Bronchial epithelial cell (primary cell): ENCODE measurements around the gene CAMKK2. TPM values are rescaled to one million over a fixed set of nuclear protein-coding genes. Genes with fewer than 3 reads are reported as not detected.

Experiments
- DNase-seq: peaks from one replicate; pipeline ENCODE4 v3.0.0-alpha.2; 2010; ENCODE audit warnings: low read depth
- FAIRE-seq: peaks from 2 replicates; lab custom pipeline; 2011; peaks lifted over from hg19 to GRCh38; lab: Jason Lieb, UNC
- H3K27me3 ChIP-seq: 2 replicates; pipeline ENCODE4 v1.5.1; 2011; ENCODE audit warnings: low read length; ENCODE audit not compliant: control insufficient read depth, insufficient read depth
- H3K36me3 ChIP-seq: 2 replicates; pipeline ENCODE4 v1.5.1; 2011; ENCODE audit warnings: low read length; ENCODE audit not compliant: control insufficient read depth, insufficient read depth
- H3K4me3 ChIP-seq: 2 replicates; pipeline ENCODE4 v1.5.1; 2011; ENCODE audit warnings: mild to moderate bottlenecking, low read depth, low read length, control low read depth
- total RNA-seq: library from RNA; depleted of rRNA; stranded (reverse); fragments of >200 nt; gene quantifications from 2 replicates; pipeline ENCODE4 v1.2.1, GENCODE V29; 2014
- TF ChIP-seq, protein P1 (sequence below): IDR thresholded peaks from 2 replicates; pipeline ENCODE4 v1.5.1; 2011; ENCODE audit warnings: mild to moderate bottlenecking, moderate library complexity, low read length, control low read depth, inconsistent platforms; ENCODE audit not compliant: insufficient read depth, severe bottlenecking

The CAMKK2 gene
- total RNA-seq, 1 donor from 2014 or later, result 11.1 TPM

DNA sequence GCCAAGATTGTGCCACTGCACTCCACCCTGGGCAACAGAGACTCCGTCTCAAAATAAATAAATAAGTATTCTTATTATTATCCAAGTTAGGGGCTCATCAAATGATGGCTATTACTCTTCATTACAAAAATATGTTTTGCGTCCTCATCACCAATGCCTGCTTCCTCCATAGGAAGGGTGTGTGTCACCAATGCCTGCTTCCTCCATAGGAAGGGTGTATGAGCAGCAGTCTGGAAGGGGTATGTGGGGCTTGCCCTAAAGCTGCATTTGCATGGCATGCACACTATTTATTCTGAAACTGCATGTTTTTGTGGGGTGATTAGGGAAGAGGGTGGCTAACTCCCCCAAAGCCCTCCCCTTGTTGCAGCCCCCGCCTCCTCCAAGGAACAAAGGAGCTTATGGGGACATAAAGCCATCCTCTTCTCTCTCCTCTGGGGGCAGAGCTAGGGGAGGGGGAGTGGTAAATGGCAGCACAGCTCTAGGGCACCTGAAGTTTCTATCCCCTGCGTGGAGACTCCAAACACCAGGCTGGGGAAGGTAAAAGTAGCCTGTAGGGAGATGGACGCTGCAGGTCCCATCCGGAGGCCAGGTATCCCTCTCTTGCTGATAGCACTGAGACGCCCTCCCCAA is 1.3 kb downstream of the CAMKK2 start:
- DNase-seq (no peak), FAIRE-seq (no peak)
- TF ChIP-seq, protein P1, sequence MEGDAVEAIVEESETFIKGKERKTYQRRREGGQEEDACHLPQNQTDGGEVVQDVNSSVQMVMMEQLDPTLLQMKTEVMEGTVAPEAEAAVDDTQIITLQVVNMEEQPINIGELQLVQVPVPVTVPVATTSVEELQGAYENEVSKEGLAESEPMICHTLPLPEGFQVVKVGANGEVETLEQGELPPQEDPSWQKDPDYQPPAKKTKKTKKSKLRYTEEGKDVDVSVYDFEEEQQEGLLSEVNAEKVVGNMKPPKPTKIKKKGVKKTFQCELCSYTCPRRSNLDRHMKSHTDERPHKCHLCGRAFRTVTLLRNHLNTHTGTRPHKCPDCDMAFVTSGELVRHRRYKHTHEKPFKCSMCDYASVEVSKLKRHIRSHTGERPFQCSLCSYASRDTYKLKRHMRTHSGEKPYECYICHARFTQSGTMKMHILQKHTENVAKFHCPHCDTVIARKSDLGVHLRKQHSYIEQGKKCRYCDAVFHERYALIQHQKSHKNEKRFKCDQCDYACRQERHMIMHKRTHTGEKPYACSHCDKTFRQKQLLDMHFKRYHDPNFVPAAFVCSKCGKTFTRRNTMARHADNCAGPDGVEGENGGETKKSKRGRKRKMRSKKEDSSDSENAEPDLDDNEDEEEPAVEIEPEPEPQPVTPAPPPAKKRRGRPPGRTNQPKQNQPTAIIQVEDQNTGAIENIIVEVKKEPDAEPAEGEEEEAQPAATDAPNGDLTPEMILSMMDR, result no peak
- Histone ChIP-seq H3K27me3 (no peaks in the 10 kb centered on the region), H3K4me3 (peak overlapping the region; percentile 95), H3K36me3 (peaks cover 2% of the 10 kb centered on the region)

DNA sequence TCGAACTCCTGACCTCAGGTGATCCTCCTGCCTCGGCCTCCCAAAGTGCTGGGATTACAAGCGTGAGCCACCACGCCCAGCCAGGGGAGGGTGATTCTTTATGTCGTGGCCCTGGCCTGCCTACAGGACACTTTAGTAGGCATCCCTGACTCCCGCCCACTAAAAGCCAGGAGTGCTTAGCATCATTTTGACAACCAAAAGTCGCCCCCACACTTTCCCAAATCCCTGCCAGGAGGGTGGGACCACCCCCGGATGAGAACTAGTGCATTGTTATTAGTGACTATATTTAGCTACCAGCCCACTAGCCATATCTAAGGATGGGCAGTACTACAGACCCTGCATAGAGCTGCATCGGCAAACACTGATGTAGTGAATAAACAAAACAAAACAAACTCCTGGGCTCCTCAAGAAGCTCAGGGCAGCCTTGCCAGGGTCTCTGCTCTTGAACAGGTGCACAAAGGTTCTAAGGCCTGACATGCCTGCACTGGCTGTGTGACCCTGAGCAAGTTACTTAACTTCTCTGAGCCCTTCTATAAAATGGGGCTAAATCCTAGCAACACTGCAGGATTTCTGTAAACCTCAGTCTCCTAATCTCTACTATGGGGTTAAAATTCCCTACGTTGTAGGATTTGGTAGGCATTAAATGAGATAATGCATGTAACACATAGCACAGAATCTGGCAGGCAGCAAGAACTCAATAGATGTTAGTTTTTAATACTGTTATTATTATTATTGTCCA is 2.2 kb downstream of the CAMKK2 start:
- DNase-seq, result no peak
- H3K4me3 ChIP-seq, result no peak overlapping the region

DNA sequence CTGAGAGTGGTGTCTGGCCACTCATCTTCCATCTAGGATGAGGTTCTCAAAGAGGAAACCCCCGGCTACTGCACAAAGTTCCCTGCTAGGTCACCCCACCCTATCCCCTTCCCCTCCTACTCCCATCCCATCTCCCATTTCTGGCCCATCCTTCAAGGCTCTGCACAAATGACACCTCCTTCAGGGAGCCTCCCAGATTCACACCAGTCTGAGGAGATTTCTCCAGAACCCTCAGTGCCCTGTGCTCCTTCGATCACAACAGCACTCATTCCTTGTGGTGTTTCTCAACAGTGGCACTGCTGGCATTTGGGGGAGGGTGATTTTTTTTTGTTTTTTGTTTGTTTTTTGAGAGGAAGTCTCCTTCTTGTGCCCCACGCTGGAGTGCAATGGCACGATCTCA is 2.9 kb downstream of the CAMKK2 start:
- TF ChIP-seq, protein P1, result no peak
- peaks cover 2% of the 10 kb centered on the region for H3K36me3 ChIP-seq
- FAIRE-seq (no peak), DNase-seq (no peak)
- H3K4me3 ChIP-seq, result no peak overlapping the region
- H3K27me3 ChIP-seq, result no peaks in the 10 kb centered on the region

More for the DNA sequence above, 2.2 kb downstream of the CAMKK2 start:
- Histone ChIP-seq H3K36me3 (peaks cover 2% of the 10 kb centered on the region), H3K27me3 (no peaks in the 10 kb centered on the region)
- no peak for FAIRE-seq
- TF ChIP-seq, protein P1, result no peak

DNA sequence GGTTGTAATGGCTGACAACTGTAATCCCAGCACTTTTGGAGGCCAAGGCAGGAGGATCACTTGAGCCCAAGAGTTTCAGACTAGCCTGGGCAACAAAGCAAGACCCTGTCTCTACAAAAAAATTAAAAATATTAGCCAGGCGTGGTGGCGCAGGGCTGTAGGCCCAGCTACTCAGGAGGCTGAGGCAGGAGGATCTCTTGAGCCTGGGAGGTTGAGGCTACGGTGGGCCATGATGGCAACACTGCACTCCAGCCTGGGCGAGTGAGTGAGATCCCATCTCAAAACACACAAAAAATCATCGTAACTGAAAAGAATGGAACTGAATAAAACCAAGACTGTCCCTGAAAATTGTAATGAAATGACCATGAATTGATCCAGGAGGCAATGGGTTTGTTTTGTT is 6.1 kb downstream of the CAMKK2 start:
- no peak overlapping the region for H3K4me3 ChIP-seq
- no peak for DNase-seq
- no peaks in the 10 kb centered on the region for H3K27me3 ChIP-seq
- FAIRE-seq, result no peak
- H3K36me3 ChIP-seq, result peaks cover 2% of the 10 kb centered on the region
- TF ChIP-seq, protein P1, result no peak

DNA sequence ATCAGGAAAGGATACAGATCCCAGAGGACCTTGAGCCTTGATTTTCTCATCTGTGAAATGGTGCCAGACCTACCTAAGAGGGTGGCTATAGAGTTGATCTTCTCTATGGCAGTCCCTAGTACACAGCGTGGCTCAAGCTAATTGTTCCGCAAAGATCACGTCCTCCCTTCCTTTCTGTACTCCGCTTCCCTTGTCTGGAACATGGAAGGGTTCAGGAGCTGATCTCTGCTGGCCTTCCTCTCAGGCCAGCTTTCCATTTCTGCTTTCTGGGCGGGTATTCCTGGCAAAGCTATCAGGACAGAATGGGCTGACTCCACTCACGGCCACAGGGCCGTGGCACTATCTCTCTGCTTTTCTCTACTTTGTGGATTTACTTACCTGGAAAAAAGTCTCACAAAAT is 6.5 kb downstream of the CAMKK2 start:
- TF ChIP-seq, protein P1, result no peak

More for the DNA sequence above, 6.5 kb downstream of the CAMKK2 start:
- Histone ChIP-seq H3K4me3 (no peak overlapping the region), H3K27me3 (no peaks in the 10 kb centered on the region), H3K36me3 (peaks cover 2% of the 10 kb centered on the region)
- FAIRE-seq, result no peak
- no peak for DNase-seq
